Natural killer cell (primary cell): ENCODE results near the gene TMEM170B. TPM values are rescaled to one million over a fixed set of nuclear protein-coding genes. Genes with fewer than 3 reads are reported as not detected.

Source experiments
- ATAC-seq, 3 donors: fragments of 150-1000 bp in 2 of 3; fragments of 200-7000 bp in 1 of 3; cut with Tn5 transposase; 1 replicate in 1 of 3; 2 replicates in 2 of 3; pipeline ENCODE4 v1.10.0; 2021; ENCODE audit warnings: mild to moderate bottlenecking in 2 of 3, moderate library complexity in 2 of 3
- DNase-seq, 2 donors: peaks; one replicate each; pipeline versions ENCODE4 v3.0.0 to v3.0.0-alpha.2; 2013 to 2021; ENCODE audit warnings: mixed read lengths in 1 of 2
- H3K27ac ChIP-seq: one replicate; pipeline ENCODE4 v1.5.1; 2013; ENCODE audit warnings: mild to moderate bottlenecking, low read length
- H3K27me3 ChIP-seq: one replicate; pipeline ENCODE4 v1.6.1; 2013; ENCODE audit warnings: low read length; ENCODE audit not compliant: control insufficient read depth, insufficient read depth
- H3K36me3 ChIP-seq: one replicate; pipeline ENCODE4 v1.6.1; 2013; ENCODE audit warnings: low read length; ENCODE audit not compliant: control insufficient read depth, insufficient read depth
- H3K4me1 ChIP-seq: one replicate; pipeline ENCODE4 v1.6.1; 2013; ENCODE audit warnings: low read length; ENCODE audit not compliant: control insufficient read depth, insufficient read depth
- H3K4me3 ChIP-seq: one replicate; pipeline ENCODE4 v1.5.1; 2013; ENCODE audit warnings: low read length
- H3K9me3 ChIP-seq: one replicate; pipeline ENCODE4 v1.6.1; 2013; ENCODE audit warnings: low read length; ENCODE audit not compliant: control insufficient read depth, insufficient read depth
- H3K27ac Mint-ChIP-seq, 2 donors: one replicate each; pipeline ENCODE4 v1.8.0; 2022; ENCODE audit warnings: mild to moderate bottlenecking in 2 of 2, mixed read lengths in 2 of 2, moderate library complexity in 1 of 2
- H3K27me3 Mint-ChIP-seq, 2 donors: one replicate each; pipeline ENCODE4 v1.8.0; 2022; ENCODE audit warnings: low read depth in 2 of 2, mixed read lengths in 2 of 2
- H3K36me3 Mint-ChIP-seq: one replicate; pipeline ENCODE4 v1.8.0; 2022; ENCODE audit warnings: mixed read lengths
- H3K4me1 Mint-ChIP-seq, 2 donors: one replicate each; pipeline ENCODE4 v1.8.0; 2022; ENCODE audit warnings: mixed read lengths in 2 of 2
- H3K4me3 Mint-ChIP-seq: one replicate; pipeline ENCODE4 v1.8.0; 2022; ENCODE audit warnings: mild to moderate bottlenecking, moderate library complexity, mixed read lengths
- H3K9me3 Mint-ChIP-seq, 2 donors: one replicate each; pipeline ENCODE4 v1.8.0; 2022; ENCODE audit warnings: mixed read lengths in 2 of 2
- CTCF ChIP-seq: fragments of 200-600 bp; IDR thresholded peaks from one replicate; pipeline ENCODE4 v1.8.0; 2022; ENCODE audit warnings: antibody characterized with exemption
- WGBS: methylation state at CpG from one replicate; pipeline ENCODE4 v1.1.7; 2013; ENCODE audit warnings: missing lambda C conversion rate; ENCODE audit not compliant: insufficient coverage; 5-methylcytosine and 5-hydroxymethylcytosine counted together
- intact Hi-C: fragments of 100-400 bp; cut with micrococcal nuclease; formaldehyde crosslinking; loops from one replicate; pipeline ENCODE4 v1.14.2; 2022
- total RNA-seq, 4 donors: library from RNA; stranded (reverse); fragments of 120-200 nt in 1 of 4; gene quantifications; one replicate each; pipeline versions ENCODE4 v1.2.3 to v1.2.4, GENCODE V29; 2013 to 2022

The TMEM170B gene
- total RNA-seq, 3 donors from 2014 or later (not counting 1 experiment from before 2014, with no cell fraction given) = 1.8 to 3.6 (median 2.5) TPM

GRCh38 chr6:11618533-11618932 is 81.0 kb downstream of the TMEM170B start:
- no peak for DNase-seq
- no peaks in the 10 kb centered on the region for H3K4me1 Mint-ChIP-seq
- intact Hi-C loops = no loop called here

GRCh38 chr6:11621119-11621518 is 83.6 kb downstream of the TMEM170B start:
- DNase-seq (no peak), ATAC-seq (no peak)
- Histone ChIP-seq H3K9me3 (no peaks in the 10 kb centered on the region), H3K36me3 (no peaks in the 10 kb centered on the region), H3K4me1 (no peaks in the 10 kb centered on the region), H3K27me3 (no peaks in the 10 kb centered on the region), H3K4me3 (no peak overlapping the region), H3K27ac (no peak overlapping the region)
- no peak overlapping the region for H3K4me3 Mint-ChIP-seq
- WGBS = 88% methylated on average over 5 of the region's 5 CpGs
- intact Hi-C loops = no loop called here
- no peaks in the 10 kb centered on the region for H3K4me1 Mint-ChIP-seq
- H3K27me3 Mint-ChIP-seq = peaks cover 0 to 3% of the 10 kb centered on the region in 2 donors
- TF ChIP-seq CTCF = no peak
- H3K9me3 Mint-ChIP-seq = no peaks in the 10 kb centered on the region
- no peak overlapping the region for H3K27ac Mint-ChIP-seq
- H3K36me3 Mint-ChIP-seq = no peaks in the 10 kb centered on the region

More at GRCh38 chr6:11618533-11618932, 81.0 kb downstream of the TMEM170B start:
- Mint-ChIP-seq H3K27me3 (peaks cover 0 to 3% of the 10 kb centered on the region in 2 donors), H3K4me3 (no peak overlapping the region), H3K27ac (no peak overlapping the region), H3K9me3 (no peaks in the 10 kb centered on the region), H3K36me3 (no peaks in the 10 kb centered on the region)
- no peaks in the 10 kb centered on the region for H3K27me3 ChIP-seq
- no peak for ATAC-seq
- no peak overlapping the region for H3K27ac ChIP-seq
- H3K4me1 ChIP-seq = no peaks in the 10 kb centered on the region
- no peaks in the 10 kb centered on the region for H3K9me3 ChIP-seq
- no peaks in the 10 kb centered on the region for H3K36me3 ChIP-seq
- TF ChIP-seq CTCF = no peak
- no peak overlapping the region for H3K4me3 ChIP-seq
- 44% methylated on average over 3 of the region's 4 CpGs for WGBS

- Mint-ChIP-seq H3K4me1 (no peaks in the 10 kb centered on the region), H3K27me3 (peaks cover 0 to 3% of the 10 kb centered on the region in 2 donors), H3K27ac (no peak overlapping the region), H3K9me3 (no peaks in the 10 kb centered on the region), H3K4me3 (no peak overlapping the region), H3K36me3 (no peaks in the 10 kb centered on the region)
- DNase-seq (no peak), ATAC-seq (no peak)
- TF ChIP-seq CTCF = no peak
- H3K4me1 ChIP-seq = no peaks in the 10 kb centered on the region
- H3K27ac ChIP-seq = no peak overlapping the region
- intact Hi-C loops = no loop called here
- no peaks in the 10 kb centered on the region for H3K27me3 ChIP-seq
- WGBS = 85% methylated on average over 4 of the region's 4 CpGs
- no peak overlapping the region for H3K4me3 ChIP-seq
- no peaks in the 10 kb centered on the region for H3K9me3 ChIP-seq
- no peaks in the 10 kb centered on the region for H3K36me3 ChIP-seq
Measured at GRCh38 chr6:11622156-11622555, 84.6 kb downstream of the TMEM170B start.

GRCh38 chr6:11623272-11623671 is 85.7 kb downstream of the TMEM170B start:
- Histone ChIP-seq H3K27ac (no peak overlapping the region), H3K4me3 (no peak overlapping the region), H3K27me3 (no peaks in the 10 kb centered on the region), H3K4me1 (no peaks in the 10 kb centered on the region), H3K9me3 (no peaks in the 10 kb centered on the region), H3K36me3 (no peaks in the 10 kb centered on the region)
- WGBS = 82% methylated on average over 2 of the region's 2 CpGs
- no peak overlapping the region for H3K27ac Mint-ChIP-seq
- no peaks in the 10 kb centered on the region for H3K36me3 Mint-ChIP-seq
- peaks cover 0 to 3% of the 10 kb centered on the region in 2 donors for H3K27me3 Mint-ChIP-seq
- H3K4me3 Mint-ChIP-seq = no peak overlapping the region
- no peak for TF ChIP-seq CTCF
- ATAC-seq (no peak), DNase-seq (no peak)
- H3K9me3 Mint-ChIP-seq = no peaks in the 10 kb centered on the region
- H3K4me1 Mint-ChIP-seq = no peaks in the 10 kb centered on the region
- intact Hi-C loops = no loop called here
